ENCODE measurements around the gene CLASP1. TPM values are rescaled to one million over a fixed set of nuclear protein-coding genes. Genes with fewer than 3 reads are reported as not detected.

Gene CLASP1
- total RNA-seq, 1 experiment from 2014 or later, result 49.2 TPM

GRCh38 chr2:121418494-121419058 is 230.7 kb downstream of the CLASP1 start:
- no peak for DNase-seq (ENCODE audit: low read depth, low spot score)
- no peaks in the 10 kb centered on the region for H3K27me3 ChIP-seq (ENCODE audit: control insufficient read depth, insufficient read depth, low read length)
- H3K27ac ChIP-seq (ENCODE audit: low read length), result no peak overlapping the region
- peaks cover 4% of the 10 kb centered on the region; the same call in 1 of the 2 replicates for H3K36me3 ChIP-seq (ENCODE audit: control insufficient read depth, insufficient read depth, low read length)
- BruUV-seq (replicated peaks), result no TSS peak
- no peak for TF ChIP-seq SIN3A (IDR thresholded peaks at IDR 0.05; ENCODE audit: borderline replicate concordance, insufficient read depth, low read depth, low read length)
- TF ChIP-seq POLR2AphosphoS5 (IDR thresholded peaks at IDR 0.05; ENCODE audit: low read depth, low read length), result no peak
- no peak for TF ChIP-seq CTCF (IDR thresholded peaks at IDR 0.05)
- TF ChIP-seq REST (IDR thresholded peaks at IDR 0.05; ENCODE audit: insufficient read depth in 1 of 2, low read depth in 2 of 2, low read length in 1 of 2), result no peak
- TF ChIP-seq TCF7L2 (IDR thresholded peaks at IDR 0.05; ENCODE audit: low read depth, low read length), result no peak
- in situ Hi-C loops (cut with HindIII; ENCODE audit: low pct_unique_long_range_greater_than_20kb, low sequenced_read_pairs), result no loop called here
- ATAC-seq, result no peak
- intact Hi-C loops (cut with micrococcal nuclease; ENCODE audit: unreplicated experiment), result no loop called here
- H3K4me3 ChIP-seq (ENCODE audit: low read depth in 2 of 2, low read length in 2 of 2), result no peak overlapping the region
- ChIA-PET CTCF (no interaction called here), POLR2A (no interaction called here)
- no peaks in the 10 kb centered on the region for H3K9me3 ChIP-seq (ENCODE audit: control insufficient read depth, insufficient read depth, low read depth, low read length)
- H3K4me1 ChIP-seq (ENCODE audit: control insufficient read depth, insufficient read depth, low read length), result no peaks in the 10 kb centered on the region

- H3K27me3 ChIP-seq (ENCODE audit: control insufficient read depth, insufficient read depth, low read length), result no peaks in the 10 kb centered on the region
- no peaks in the 10 kb centered on the region for H3K9me3 ChIP-seq (ENCODE audit: control insufficient read depth, insufficient read depth, low read depth, low read length)
- BruUV-seq (replicated peaks), result no TSS peak
- ChIA-PET POLR2A (no interaction called here), CTCF (no interaction called here)
- TF ChIP-seq REST (IDR thresholded peaks at IDR 0.05; ENCODE audit: insufficient read depth in 1 of 2, low read depth in 2 of 2, low read length in 1 of 2), result no peak
- H3K36me3 ChIP-seq (ENCODE audit: control insufficient read depth, insufficient read depth, low read length), result peaks cover 4% of the 10 kb centered on the region; the same call in 1 of the 2 replicates
- in situ Hi-C loops (cut with HindIII; ENCODE audit: low pct_unique_long_range_greater_than_20kb, low sequenced_read_pairs), result no loop called here
- no peaks in the 10 kb centered on the region for H3K4me1 ChIP-seq (ENCODE audit: control insufficient read depth, insufficient read depth, low read length)
- DNase-seq (ENCODE audit: low read depth, low spot score) (no peak), ATAC-seq (no peak)
- no peak overlapping the region for H3K27ac ChIP-seq (ENCODE audit: low read length)
- intact Hi-C loops (cut with micrococcal nuclease; ENCODE audit: unreplicated experiment), result no loop called here
- H3K4me3 ChIP-seq (ENCODE audit: low read depth in 2 of 2, low read length in 2 of 2), result no peak overlapping the region
Measured at GRCh38 chr2:121417826-121418225, 231.4 kb downstream of the CLASP1 start.
